Measurements from ENCODE around the gene PBRM1.

Gene PBRM1

DNA sequence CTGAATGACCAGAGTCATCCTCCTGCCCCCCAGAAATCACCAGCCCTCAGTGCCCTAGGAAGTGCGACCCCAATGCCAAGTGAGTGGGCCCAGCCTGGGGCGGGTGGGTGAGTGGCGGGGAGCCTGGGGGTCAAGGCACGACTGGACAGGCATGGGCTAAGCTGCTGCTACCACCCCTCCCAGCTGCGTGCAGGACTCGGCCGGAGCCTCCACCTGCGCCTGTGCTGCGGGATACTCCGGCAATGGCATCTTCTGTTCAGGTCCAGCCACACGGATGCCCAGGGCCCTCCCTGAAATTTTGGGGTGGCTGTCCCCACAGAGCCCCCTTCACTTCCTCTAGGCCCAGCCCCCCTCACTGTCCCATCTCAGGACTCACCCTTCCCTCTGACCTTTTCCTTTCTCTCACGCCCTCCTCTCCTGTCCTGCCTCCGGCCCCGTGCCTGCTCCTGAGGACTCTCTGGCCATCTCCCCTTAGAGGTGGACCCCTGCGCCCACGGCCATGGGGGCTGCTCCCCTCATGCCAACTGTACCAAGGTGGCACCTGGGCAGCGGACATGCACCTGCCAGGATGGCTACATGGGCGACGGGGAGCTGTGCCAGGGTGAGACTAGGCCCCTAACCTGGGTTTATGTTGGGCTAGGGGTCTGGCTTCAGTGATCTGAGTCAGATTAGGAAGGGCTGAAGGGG, 169.1 kb downstream of the PBRM1 start:
- H3K36me3 ChIP-seq (ENCODE audit: control insufficient read depth, insufficient read depth, low read length): no peaks in the 10 kb centered on the region
- no peaks in the 10 kb centered on the region; the same call in 1 of the 2 replicates for H3K27me3 ChIP-seq (replicated peaks; ENCODE audit: control insufficient read depth, insufficient read depth, low read length)
- no peak overlapping the region for H3K4me3 ChIP-seq (replicated peaks; ENCODE audit: low read depth, low read length)
- no peak for DNase-seq (ENCODE audit: extremely low read depth, insufficient read length)
- TF ChIP-seq, protein P1, sequence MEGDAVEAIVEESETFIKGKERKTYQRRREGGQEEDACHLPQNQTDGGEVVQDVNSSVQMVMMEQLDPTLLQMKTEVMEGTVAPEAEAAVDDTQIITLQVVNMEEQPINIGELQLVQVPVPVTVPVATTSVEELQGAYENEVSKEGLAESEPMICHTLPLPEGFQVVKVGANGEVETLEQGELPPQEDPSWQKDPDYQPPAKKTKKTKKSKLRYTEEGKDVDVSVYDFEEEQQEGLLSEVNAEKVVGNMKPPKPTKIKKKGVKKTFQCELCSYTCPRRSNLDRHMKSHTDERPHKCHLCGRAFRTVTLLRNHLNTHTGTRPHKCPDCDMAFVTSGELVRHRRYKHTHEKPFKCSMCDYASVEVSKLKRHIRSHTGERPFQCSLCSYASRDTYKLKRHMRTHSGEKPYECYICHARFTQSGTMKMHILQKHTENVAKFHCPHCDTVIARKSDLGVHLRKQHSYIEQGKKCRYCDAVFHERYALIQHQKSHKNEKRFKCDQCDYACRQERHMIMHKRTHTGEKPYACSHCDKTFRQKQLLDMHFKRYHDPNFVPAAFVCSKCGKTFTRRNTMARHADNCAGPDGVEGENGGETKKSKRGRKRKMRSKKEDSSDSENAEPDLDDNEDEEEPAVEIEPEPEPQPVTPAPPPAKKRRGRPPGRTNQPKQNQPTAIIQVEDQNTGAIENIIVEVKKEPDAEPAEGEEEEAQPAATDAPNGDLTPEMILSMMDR (IDR thresholded peaks at IDR 0.05; ENCODE audit: insufficient read depth, low read length, poor library complexity, severe bottlenecking): no peak

DNA sequence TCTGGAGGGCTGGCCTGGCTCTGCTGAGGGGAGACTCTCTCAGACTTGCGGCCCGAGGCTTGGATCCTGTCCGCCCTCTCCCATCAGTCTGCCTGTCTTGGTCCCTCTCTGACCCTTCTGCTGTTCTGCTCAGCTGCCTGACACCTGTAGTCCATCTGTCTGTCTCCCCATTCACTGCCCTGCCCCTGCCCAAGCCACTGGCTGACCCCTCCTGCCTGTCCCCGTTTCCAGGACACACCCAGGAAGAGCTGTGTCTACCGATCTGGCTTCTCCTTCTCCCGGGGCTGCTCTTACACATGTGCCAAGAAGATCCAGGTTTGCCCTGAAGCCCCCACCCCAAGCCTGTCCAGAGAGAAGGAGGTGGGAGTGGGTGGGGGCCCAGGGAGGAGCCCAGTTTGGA, 170.5 kb downstream of the PBRM1 start:
- no peak for DNase-seq (ENCODE audit: extremely low read depth, insufficient read length)
- H3K36me3 ChIP-seq (ENCODE audit: control insufficient read depth, insufficient read depth, low read length): no peaks in the 10 kb centered on the region
- H3K4me3 ChIP-seq (replicated peaks; ENCODE audit: low read depth, low read length): no peak overlapping the region
- TF ChIP-seq, protein P1 (IDR thresholded peaks at IDR 0.05; ENCODE audit: insufficient read depth, low read length, poor library complexity, severe bottlenecking): no peak
- no peaks in the 10 kb centered on the region; the same call in 1 of the 2 replicates for H3K27me3 ChIP-seq (replicated peaks; ENCODE audit: control insufficient read depth, insufficient read depth, low read length)

DNA sequence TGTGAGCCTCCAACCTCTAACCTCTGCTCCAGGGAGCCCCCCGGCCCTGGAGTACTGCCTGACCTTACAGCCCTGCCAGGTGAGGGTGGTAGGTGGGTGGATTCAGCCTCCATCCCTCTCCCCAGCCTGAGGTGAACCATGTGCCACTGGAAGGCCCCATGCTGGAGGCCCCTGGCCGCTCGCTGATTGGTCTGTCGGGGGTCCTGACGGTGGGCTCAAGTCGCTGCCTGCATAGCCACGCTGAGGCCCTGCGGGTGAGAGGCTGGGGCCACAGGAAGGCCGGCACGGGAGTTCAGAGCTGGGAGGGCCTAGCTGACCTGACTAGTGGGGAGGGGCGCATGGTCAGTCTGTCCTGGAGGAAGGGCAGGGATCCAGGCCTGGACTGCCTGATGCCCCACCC, 171.1 kb downstream of the PBRM1 start:
- H3K4me3 ChIP-seq (replicated peaks; ENCODE audit: low read depth, low read length): no peak overlapping the region
- TF ChIP-seq, protein P1 (IDR thresholded peaks at IDR 0.05; ENCODE audit: insufficient read depth, low read length, poor library complexity, severe bottlenecking): no peak
- no peak for DNase-seq (ENCODE audit: extremely low read depth, insufficient read length)

DNA sequence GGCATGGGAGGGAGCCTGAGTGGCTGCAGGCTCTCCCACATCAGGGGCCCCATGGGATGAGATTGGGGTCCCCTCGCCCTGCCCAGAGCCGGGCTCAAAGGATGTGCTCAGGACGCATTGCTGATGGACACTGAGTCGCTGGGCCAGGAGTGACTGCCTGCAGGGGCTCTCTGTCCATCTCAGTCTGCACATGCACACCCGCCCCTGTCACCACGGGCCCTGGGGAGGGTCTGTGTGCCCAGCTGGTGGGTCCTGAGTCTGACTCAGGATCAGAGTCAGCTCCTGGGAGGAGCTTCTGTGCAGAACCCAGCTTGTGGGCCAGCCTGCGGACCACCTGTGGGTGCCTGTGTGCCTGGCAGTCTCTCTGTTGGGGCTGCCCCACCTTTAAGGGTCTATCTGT, 172.4 kb downstream of the PBRM1 start:
- Histone ChIP-seq H3K4me3 (replicated peaks; ENCODE audit: low read depth, low read length) (no peak overlapping the region), H3K36me3 (ENCODE audit: control insufficient read depth, insufficient read depth, low read length) (no peaks in the 10 kb centered on the region), H3K27me3 (replicated peaks; ENCODE audit: control insufficient read depth, insufficient read depth, low read length) (no peaks in the 10 kb centered on the region; the same call in 1 of the 2 replicates)
- DNase-seq (ENCODE audit: extremely low read depth, insufficient read length): no peak
- TF ChIP-seq, protein P1 (IDR thresholded peaks at IDR 0.05; ENCODE audit: insufficient read depth, low read length, poor library complexity, severe bottlenecking): no peak

More for the DNA sequence above, 171.1 kb downstream of the PBRM1 start:
- Histone ChIP-seq H3K36me3 (ENCODE audit: control insufficient read depth, insufficient read depth, low read length) (no peaks in the 10 kb centered on the region), H3K27me3 (replicated peaks; ENCODE audit: control insufficient read depth, insufficient read depth, low read length) (no peaks in the 10 kb centered on the region; the same call in 1 of the 2 replicates)

DNA sequence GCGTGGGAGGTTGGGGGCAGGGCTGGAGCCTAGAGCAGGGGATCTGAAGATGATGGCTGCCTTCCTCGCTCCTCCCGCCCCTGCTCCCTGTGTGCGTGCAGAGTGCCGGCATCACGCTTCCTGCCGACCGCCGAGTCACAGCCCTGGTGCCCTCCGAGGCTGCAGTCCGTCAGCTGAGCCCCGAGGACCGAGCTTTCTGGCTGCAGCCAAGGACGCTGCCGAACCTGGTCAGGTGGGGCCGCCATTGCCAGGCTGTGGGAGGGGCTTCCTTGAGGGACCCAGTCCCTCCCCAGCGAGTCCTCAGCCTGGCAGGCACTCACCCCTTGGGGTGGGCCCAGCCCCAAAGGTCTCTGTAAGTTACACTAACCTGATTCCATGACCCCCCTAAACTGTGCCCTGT, 173.0 kb downstream of the PBRM1 start:
- TF ChIP-seq, protein P1 (IDR thresholded peaks at IDR 0.05; ENCODE audit: insufficient read depth, low read length, poor library complexity, severe bottlenecking): no peak

More for the DNA sequence above, 173.0 kb downstream of the PBRM1 start:
- no peaks in the 10 kb centered on the region; the same call in 1 of the 2 replicates for H3K27me3 ChIP-seq (replicated peaks; ENCODE audit: control insufficient read depth, insufficient read depth, low read length)
- no peak for DNase-seq (ENCODE audit: extremely low read depth, insufficient read length)
- H3K36me3 ChIP-seq (ENCODE audit: control insufficient read depth, insufficient read depth, low read length): no peaks in the 10 kb centered on the region
- no peak overlapping the region for H3K4me3 ChIP-seq (replicated peaks; ENCODE audit: low read depth, low read length)
